ENCODE data around the gene EFCAB10.
A peak's percentile ranks its signal among the peaks of the same experiment; 100 is the strongest.

GRCh38 chr7:105589356-105590077 is 8.2 kb upstream of the EFCAB10 start:
- TF ChIP-seq CTCF (conservative IDR thresholded peaks at IDR 0.05; ENCODE audit: low read length) (peak; percentile 86), EZH2phosphoT487 (IDR thresholded peaks at IDR 0.05; ENCODE audit: borderline replicate concordance) (no peak)

Data from Loucy (cell line).